ENCODE results near the gene SORCS2. TPM values are rescaled to one million over a fixed set of nuclear protein-coding genes. Genes with fewer than 3 reads are reported as not detected.

The SORCS2 gene
- total and polyA plus RNA-seq, 2 of the 8 experiments (the other 6 are each of a cell fraction or from before 2014, with no cell fraction given) = 0.36 to 1.8 TPM

- TF ChIP-seq SRF (IDR thresholded peaks at IDR 0.05; ENCODE audit: low read depth, low read length) = no peak
- no peak for TF ChIP-seq JUND (IDR thresholded peaks at IDR 0.05; ENCODE audit: low read length)
- TF ChIP-seq, protein P1, sequence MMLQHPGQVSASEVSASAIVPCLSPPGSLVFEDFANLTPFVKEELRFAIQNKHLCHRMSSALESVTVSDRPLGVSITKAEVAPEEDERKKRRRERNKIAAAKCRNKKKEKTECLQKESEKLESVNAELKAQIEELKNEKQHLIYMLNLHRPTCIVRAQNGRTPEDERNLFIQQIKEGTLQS (IDR thresholded peaks at IDR 0.05; ENCODE audit: insufficient read depth, low read depth, low read length) = no peak
- no peak for TF ChIP-seq CBX8 (IDR thresholded peaks at IDR 0.05; ENCODE audit: borderline replicate concordance, low read depth, low read length)
Measured at GRCh38 chr4:7289589-7289988, 97.3 kb downstream of the SORCS2 start (continued).
